Measurements from ENCODE around the gene SLC44A4. TPM values are rescaled to one million over a fixed set of nuclear protein-coding genes. Genes with fewer than 3 reads are reported as not detected.
"Not testable (repeated sequence)": the region's sequence is repeated elsewhere in the genome, so short reads cannot be mapped to it uniquely, and the experiment has no call there.

The SLC44A4 gene
- total and polyA plus RNA-seq, 2 of the 8 experiments (the other 6 are each of a cell fraction or from before 2014, with no cell fraction given), result 4.8 to 7.0 TPM

DNA sequence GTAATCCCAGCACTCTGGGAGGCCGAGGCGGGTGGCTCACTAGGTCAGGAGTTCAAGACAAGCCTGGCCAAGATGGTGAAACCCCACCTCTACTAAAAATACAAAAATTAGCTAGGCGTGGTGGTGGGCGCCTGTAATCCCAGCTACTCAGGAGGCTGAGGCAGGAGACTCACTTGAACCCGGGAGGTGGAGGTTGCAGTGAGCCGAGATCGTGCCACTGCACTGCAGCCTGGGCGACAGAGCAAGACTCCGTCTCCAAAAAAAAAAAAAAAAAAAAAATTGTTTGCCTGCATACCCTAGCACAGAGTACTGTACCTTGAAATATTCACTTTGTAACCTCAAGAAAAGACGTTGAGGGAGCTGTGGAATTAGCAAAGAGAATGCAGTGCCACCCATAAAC, 58.4 kb downstream of the SLC44A4 start:
- not testable (repeated sequence) for H3K23me2 ChIP-seq (ENCODE audit: low read depth, low read length); H3K18ac ChIP-seq (ENCODE audit: extremely low read depth, low read length); H3K9ac ChIP-seq (replicated peaks in 1 of 4; ENCODE audit: extremely low read depth in 1 of 4, low read depth in 3 of 4, low read length in 3 of 4)

More for the DNA sequence above, 58.4 kb downstream of the SLC44A4 start:
- not testable (repeated sequence) for H2BK20ac ChIP-seq (ENCODE audit: low read length); FAIRE-seq; H3K36me3 ChIP-seq (ENCODE audit: control insufficient read depth in 2 of 4, insufficient read depth in 4 of 4, low read length in 3 of 4); H3K23ac ChIP-seq (ENCODE audit: insufficient read length); H4K91ac ChIP-seq (replicated peaks; ENCODE audit: insufficient read length, low read length); H3K4me3 ChIP-seq (ENCODE audit: extremely low read depth in 1 of 4, insufficient read depth in 2 of 4, low read depth in 3 of 4, low read length in 4 of 4); H3K9me3 ChIP-seq (ENCODE audit: insufficient read depth in 2 of 2, low read depth in 1 of 2, low read length in 1 of 2); H3K14ac ChIP-seq (ENCODE audit: insufficient read length); H2BK15ac ChIP-seq (ENCODE audit: low read length); H3K4me2 ChIP-seq (ENCODE audit: insufficient read depth in 1 of 2, low read depth in 2 of 2, low read length in 2 of 2); H3K56ac ChIP-seq (replicated peaks; ENCODE audit: insufficient read length, low read depth, low read length); H3K27me3 ChIP-seq (replicated peaks in 1 of 4; ENCODE audit: control insufficient read depth in 3 of 4, extremely low read depth in 1 of 4, insufficient read depth in 3 of 4, low read length in 3 of 4); H2BK12ac ChIP-seq (ENCODE audit: low read depth, low read length); H4K8ac ChIP-seq (ENCODE audit: extremely low read depth, insufficient read depth, low read length); DNase-seq (ENCODE audit: low read depth in 1 of 2, low spot score in 2 of 2); H3K79me2 ChIP-seq (ENCODE audit: control insufficient read depth in 1 of 2, insufficient read depth in 2 of 2, low read length in 2 of 2); H3K4ac ChIP-seq (replicated peaks; ENCODE audit: insufficient read length, low read depth, low read length); H2AK5ac ChIP-seq (ENCODE audit: low read depth, low read length); H4K5ac ChIP-seq (ENCODE audit: insufficient read length, low read depth, low read length); H3K79me1 ChIP-seq (ENCODE audit: low read depth, low read length); H4K20me1 ChIP-seq (replicated peaks in 1 of 2; ENCODE audit: control insufficient read depth in 1 of 2, insufficient read depth in 2 of 2, low read length in 2 of 2); H3K27ac ChIP-seq (ENCODE audit: low read depth, low read length); H3K4me1 ChIP-seq (replicated peaks in 1 of 4; ENCODE audit: control insufficient read depth in 3 of 4, insufficient read depth in 4 of 4, low read length in 3 of 4); H2BK120ac ChIP-seq (replicated peaks; ENCODE audit: low read depth, low read length); H2AFZ ChIP-seq (ENCODE audit: low read length); H2BK5ac ChIP-seq (ENCODE audit: low read depth, low read length)
- WGBS, 2 experiments (ENCODE audit: extremely low coverage in 1 of 2, insufficient coverage in 1 of 2, insufficient read length in 1 of 2, insufficient replicate concordance in 2 of 2, low coverage in 1 of 2, low lambda C conversion rate in 2 of 2, missing lambda C conversion rate in 1 of 2), result 88% methylated on average over 7 of the region's 10 CpGs; no CpG with 5 or more reads in 1 of the 2 experiments
- POLR2A ChIA-PET (ENCODE audit: partially characterized antibody), result interaction anchor here (1.0 to 10.9 kb wide), 5 partner anchors 11 to 25 kb away, joined by 4 to 136 read pairs (median 4); partner anchors contain the start of gene VARS1
- CTCF ChIA-PET (ENCODE audit: partially characterized antibody), result interaction anchor here (0.6 to 2.6 kb wide), 7 partner anchors 10 to 162 kb away, joined by 3 to 11 read pairs (median 4); no protein-coding TSS in a partner anchor

Measured in H1 (cell line).